ENCODE data around the gene TMEM164.

DNA sequence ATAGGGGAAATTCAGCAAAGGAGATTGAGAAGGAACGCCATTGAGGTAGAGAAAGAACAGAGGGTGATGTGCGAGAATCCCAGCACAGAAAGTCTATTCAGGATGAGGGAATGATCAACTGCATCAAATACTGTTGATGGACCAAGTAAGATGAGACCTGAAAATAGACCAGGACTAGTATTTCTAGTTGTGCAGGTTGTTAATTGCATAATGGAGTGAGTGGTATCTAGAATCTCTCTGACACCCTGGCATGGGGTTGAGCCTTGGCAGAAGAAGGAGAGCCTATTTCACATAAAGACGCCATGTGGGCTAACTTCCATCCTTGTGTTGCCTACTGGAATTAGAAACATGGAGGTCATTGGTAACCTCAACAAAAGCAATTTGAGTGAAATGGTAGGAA, 135.6 kb downstream of the TMEM164 start:
- TF ChIP-seq, protein P1, sequence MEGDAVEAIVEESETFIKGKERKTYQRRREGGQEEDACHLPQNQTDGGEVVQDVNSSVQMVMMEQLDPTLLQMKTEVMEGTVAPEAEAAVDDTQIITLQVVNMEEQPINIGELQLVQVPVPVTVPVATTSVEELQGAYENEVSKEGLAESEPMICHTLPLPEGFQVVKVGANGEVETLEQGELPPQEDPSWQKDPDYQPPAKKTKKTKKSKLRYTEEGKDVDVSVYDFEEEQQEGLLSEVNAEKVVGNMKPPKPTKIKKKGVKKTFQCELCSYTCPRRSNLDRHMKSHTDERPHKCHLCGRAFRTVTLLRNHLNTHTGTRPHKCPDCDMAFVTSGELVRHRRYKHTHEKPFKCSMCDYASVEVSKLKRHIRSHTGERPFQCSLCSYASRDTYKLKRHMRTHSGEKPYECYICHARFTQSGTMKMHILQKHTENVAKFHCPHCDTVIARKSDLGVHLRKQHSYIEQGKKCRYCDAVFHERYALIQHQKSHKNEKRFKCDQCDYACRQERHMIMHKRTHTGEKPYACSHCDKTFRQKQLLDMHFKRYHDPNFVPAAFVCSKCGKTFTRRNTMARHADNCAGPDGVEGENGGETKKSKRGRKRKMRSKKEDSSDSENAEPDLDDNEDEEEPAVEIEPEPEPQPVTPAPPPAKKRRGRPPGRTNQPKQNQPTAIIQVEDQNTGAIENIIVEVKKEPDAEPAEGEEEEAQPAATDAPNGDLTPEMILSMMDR (conservative IDR thresholded peaks at IDR 0.05 in 1 of 2, IDR thresholded peaks at IDR 0.05 in 1 of 2; ENCODE audit: extremely low read depth in 1 of 2, insufficient read depth in 1 of 2, low read depth in 1 of 2, low read length in 2 of 2) = no peak
- no peak for TF ChIP-seq EZH2 (IDR thresholded peaks at IDR 0.05; ENCODE audit: borderline replicate concordance, low read length)

Measured in mammary epithelial cell (primary cell).